ENCODE results near the gene SKAP1. TPM values are rescaled to one million over a fixed set of nuclear protein-coding genes. Genes with fewer than 3 reads are reported as not detected.

The SKAP1 gene
- total and polyA plus RNA-seq, 11 donors, result 0.25 to 5.3 (median 0.38) TPM; not detected in 6

DNA sequence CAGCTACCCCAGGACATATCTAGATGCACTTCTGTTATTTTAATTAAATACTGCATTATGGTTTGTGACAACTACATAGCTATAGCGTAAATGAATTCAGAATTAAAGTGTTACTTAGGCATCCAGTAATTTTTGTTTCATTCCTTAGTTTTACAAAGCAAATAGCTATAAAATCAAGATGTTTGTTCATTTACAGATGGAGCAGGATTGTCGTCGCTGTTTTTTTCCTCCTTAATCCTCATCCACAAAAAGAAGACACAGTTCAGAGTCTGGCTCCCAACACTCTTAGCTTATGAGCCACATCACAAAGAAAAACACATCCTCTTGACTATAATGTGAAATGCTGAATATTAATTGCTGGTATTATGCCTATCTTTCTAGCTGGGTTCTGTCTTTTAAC is 278.8 kb downstream of the SKAP1 start:
- intact Hi-C loops (cut with DNase I), result loop anchor here in 5 of 10 donors (10.0 kb wide), 1 partner anchor 464 kb away; the partner anchor contains the start of genes HOXB7 (in 5 of the 5) and HOXB8 (in 5 of the 5)
- no peak for ATAC-seq

DNA sequence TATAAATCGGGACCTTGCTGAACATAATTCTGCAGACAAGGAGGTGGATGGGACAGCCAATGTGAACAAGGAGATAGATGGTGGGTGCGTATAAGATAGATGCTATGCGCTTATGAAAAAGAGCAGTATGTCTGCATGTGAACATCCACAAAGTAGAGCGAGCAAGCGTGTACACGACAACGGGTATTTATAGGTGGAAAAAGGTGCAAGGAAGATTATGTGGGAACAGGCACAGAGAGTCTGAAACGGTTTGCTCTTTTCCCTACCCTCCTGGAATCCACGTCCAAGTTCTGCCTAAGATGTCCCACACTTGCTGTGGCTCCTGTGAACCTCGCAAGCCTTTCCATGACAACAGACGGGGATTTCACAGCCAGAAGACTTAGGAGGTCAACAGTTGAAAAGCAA is 279.4 kb downstream of the SKAP1 start:
- no peak overlapping the region for H3K4me3 ChIP-seq
- peaks cover 5 to 93% (median 20%) of the 10 kb centered on the region in 9 donors for H3K27me3 ChIP-seq
- ATAC-seq (no peak), DNase-seq (no peak)
- H3K4me1 ChIP-seq, result no peaks in the 10 kb centered on the region
- 61 to 67% (median 64%) methylated on average over 11 of the region's 11 CpGs for WGBS, 4 donors
- no peaks in the 10 kb centered on the region for H3K36me3 ChIP-seq
- H3K9me3 ChIP-seq, result no peaks in the 10 kb centered on the region
- H3K27ac ChIP-seq, result no peak overlapping the region
- intact Hi-C loops (cut with DNase I), result loop anchor here in 5 of 10 donors (10.0 kb wide), 1 partner anchor 464 kb away; the partner anchor contains the start of genes HOXB7 (in 5 of the 5) and HOXB8 (in 5 of the 5)
- no peak for TF ChIP-seq POLR2A (IDR thresholded peaks at IDR 0.05)
- TF ChIP-seq, protein P1, sequence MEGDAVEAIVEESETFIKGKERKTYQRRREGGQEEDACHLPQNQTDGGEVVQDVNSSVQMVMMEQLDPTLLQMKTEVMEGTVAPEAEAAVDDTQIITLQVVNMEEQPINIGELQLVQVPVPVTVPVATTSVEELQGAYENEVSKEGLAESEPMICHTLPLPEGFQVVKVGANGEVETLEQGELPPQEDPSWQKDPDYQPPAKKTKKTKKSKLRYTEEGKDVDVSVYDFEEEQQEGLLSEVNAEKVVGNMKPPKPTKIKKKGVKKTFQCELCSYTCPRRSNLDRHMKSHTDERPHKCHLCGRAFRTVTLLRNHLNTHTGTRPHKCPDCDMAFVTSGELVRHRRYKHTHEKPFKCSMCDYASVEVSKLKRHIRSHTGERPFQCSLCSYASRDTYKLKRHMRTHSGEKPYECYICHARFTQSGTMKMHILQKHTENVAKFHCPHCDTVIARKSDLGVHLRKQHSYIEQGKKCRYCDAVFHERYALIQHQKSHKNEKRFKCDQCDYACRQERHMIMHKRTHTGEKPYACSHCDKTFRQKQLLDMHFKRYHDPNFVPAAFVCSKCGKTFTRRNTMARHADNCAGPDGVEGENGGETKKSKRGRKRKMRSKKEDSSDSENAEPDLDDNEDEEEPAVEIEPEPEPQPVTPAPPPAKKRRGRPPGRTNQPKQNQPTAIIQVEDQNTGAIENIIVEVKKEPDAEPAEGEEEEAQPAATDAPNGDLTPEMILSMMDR (IDR thresholded peaks at IDR 0.05), result no peak

More for the DNA sequence above, 278.8 kb downstream of the SKAP1 start:
- no peaks in the 10 kb centered on the region for H3K36me3 ChIP-seq
- no peak for DNase-seq
- H3K4me1 ChIP-seq, result no peaks in the 10 kb centered on the region
- H3K9me3 ChIP-seq, result no peaks in the 10 kb centered on the region
- H3K4me3 ChIP-seq, result no peak overlapping the region
- WGBS, 4 donors, result 78 to 87% (median 83%) methylated on average over 3 of the region's 3 CpGs
- TF ChIP-seq, protein P1 (IDR thresholded peaks at IDR 0.05), result no peak
- no peak for TF ChIP-seq POLR2A (IDR thresholded peaks at IDR 0.05)
- peaks cover 5 to 93% (median 21%) of the 10 kb centered on the region in 9 donors for H3K27me3 ChIP-seq
- no peak overlapping the region for H3K27ac ChIP-seq

DNA sequence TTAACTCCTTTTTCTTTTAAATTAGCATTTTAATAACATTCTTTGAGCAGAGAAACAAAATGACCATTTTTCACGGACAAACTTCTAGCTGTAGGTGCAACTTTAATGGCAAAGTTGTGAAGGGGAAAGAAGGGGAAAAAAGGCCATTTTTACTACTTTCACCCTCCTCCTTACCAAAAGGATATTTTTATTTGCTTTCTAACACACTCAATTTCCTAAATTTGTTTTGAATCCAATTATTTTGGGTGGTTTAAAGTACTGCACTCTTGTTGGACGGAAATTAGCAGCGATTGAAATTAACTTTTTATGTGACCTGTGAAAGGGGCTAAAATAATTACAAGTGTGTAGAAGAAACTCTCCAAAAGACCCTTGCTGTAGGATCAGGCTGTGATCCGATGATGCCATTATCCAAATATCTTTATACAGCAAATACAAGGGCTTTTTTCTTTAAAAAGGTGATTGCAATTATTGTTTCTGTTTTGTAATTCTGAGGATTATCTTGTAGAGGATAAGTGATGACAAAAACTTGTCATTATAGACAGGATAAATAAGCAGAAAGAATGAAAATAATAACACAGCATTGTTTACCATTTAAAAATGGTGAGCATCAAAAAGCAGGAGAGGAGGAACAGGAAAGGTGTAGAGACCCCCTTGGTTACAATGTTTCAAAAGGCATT is 280.1 kb downstream of the SKAP1 start:
- 58 to 78% (median 73%) methylated on average over 4 of the region's 4 CpGs for WGBS, 4 donors
- Histone ChIP-seq H3K4me3 (no peak overlapping the region), H3K9me3 (no peaks in the 10 kb centered on the region), H3K36me3 (no peaks in the 10 kb centered on the region), H3K4me1 (no peaks in the 10 kb centered on the region), H3K27me3 (peaks cover 5 to 94% (median 20%) of the 10 kb centered on the region in 9 donors), H3K27ac (no peak overlapping the region)
- TF ChIP-seq POLR2A (IDR thresholded peaks at IDR 0.05), result no peak
- TF ChIP-seq, protein P1 (IDR thresholded peaks at IDR 0.05), result no peak
- no peak for DNase-seq
- intact Hi-C loops (cut with DNase I), result loop anchor here in 6 of 10 donors (10.0 kb wide), 1 partner anchor 465 kb away; the partner anchor contains the start of genes HOXB7 (in 6 of the 6) and HOXB8 (in 6 of the 6)
- no peak for ATAC-seq

All from heart left ventricle (tissue), 16 donors.